ENCODE results near the gene ENTR1. TPM values are rescaled to one million over a fixed set of nuclear protein-coding genes. Genes with fewer than 3 reads are reported as not detected.

The ENTR1 gene
- total RNA-seq, 1 donor = 36.3 TPM

GRCh38 chr9:136396219-136396515, 14.2 kb downstream of the ENTR1 start:
- DNase-seq (ENCODE audit: low read depth) = no peak
- no peak overlapping the region for H3K4me3 ChIP-seq (ENCODE audit: low read depth, low read length)
- no peak for TF ChIP-seq CTCF (IDR thresholded peaks at IDR 0.05; ENCODE audit: insufficient read depth, low read length)

- no peak for TF ChIP-seq CTCF (IDR thresholded peaks at IDR 0.05; ENCODE audit: insufficient read depth, low read length)
- no peak overlapping the region for H3K4me3 ChIP-seq (ENCODE audit: low read depth, low read length)
- no peak for DNase-seq (ENCODE audit: low read depth)
Observed at GRCh38 chr9:136395345-136396218, 14.8 kb downstream of the ENTR1 start.

GRCh38 chr9:136395020-136395340, 15.4 kb downstream of the ENTR1 start:
- no peak for TF ChIP-seq CTCF (IDR thresholded peaks at IDR 0.05; ENCODE audit: insufficient read depth, low read length)
- DNase-seq (ENCODE audit: low read depth) = no peak
- H3K4me3 ChIP-seq (ENCODE audit: low read depth, low read length) = no peak overlapping the region

GRCh38 chr9:136394312-136395019, 15.9 kb downstream of the ENTR1 start:
- DNase-seq (ENCODE audit: low read depth) = peak; percentile 86
- no peak overlapping the region for H3K4me3 ChIP-seq (ENCODE audit: low read depth, low read length)
- TF ChIP-seq CTCF (IDR thresholded peaks at IDR 0.05; ENCODE audit: insufficient read depth, low read length) = peak; percentile 24

GRCh38 chr9:136393531-136393930, 16.9 kb downstream of the ENTR1 start:
- TF ChIP-seq CTCF (IDR thresholded peaks at IDR 0.05; ENCODE audit: insufficient read depth, low read length) = no peak
- DNase-seq (ENCODE audit: low read depth) = no peak
- H3K4me3 ChIP-seq (ENCODE audit: low read depth, low read length) = no peak overlapping the region

- TF ChIP-seq CTCF (IDR thresholded peaks at IDR 0.05; ENCODE audit: insufficient read depth, low read length) = no peak
- no peak overlapping the region for H3K4me3 ChIP-seq (ENCODE audit: low read depth, low read length)
- peak; percentile 64 for DNase-seq (ENCODE audit: low read depth)
Observed at GRCh38 chr9:136392538-136393449, 17.6 kb downstream of the ENTR1 start.

All from fibroblast of the aortic adventitia (primary cell).